Measurements from ENCODE around the gene UBQLN3.

- TF ChIP-seq CTCF (IDR thresholded peaks at IDR 0.05) (no peak), POLR2AphosphoS5 (IDR thresholded peaks at IDR 0.05) (no peak), POLR2A (IDR thresholded peaks at IDR 0.05) (no peak)
These were observed 38.2 kb upstream of the UBQLN3 start for GRCh38 chr11:5547982-5548381.
